ENCODE data around the gene PCDHB9.

- TF ChIP-seq, protein P1, sequence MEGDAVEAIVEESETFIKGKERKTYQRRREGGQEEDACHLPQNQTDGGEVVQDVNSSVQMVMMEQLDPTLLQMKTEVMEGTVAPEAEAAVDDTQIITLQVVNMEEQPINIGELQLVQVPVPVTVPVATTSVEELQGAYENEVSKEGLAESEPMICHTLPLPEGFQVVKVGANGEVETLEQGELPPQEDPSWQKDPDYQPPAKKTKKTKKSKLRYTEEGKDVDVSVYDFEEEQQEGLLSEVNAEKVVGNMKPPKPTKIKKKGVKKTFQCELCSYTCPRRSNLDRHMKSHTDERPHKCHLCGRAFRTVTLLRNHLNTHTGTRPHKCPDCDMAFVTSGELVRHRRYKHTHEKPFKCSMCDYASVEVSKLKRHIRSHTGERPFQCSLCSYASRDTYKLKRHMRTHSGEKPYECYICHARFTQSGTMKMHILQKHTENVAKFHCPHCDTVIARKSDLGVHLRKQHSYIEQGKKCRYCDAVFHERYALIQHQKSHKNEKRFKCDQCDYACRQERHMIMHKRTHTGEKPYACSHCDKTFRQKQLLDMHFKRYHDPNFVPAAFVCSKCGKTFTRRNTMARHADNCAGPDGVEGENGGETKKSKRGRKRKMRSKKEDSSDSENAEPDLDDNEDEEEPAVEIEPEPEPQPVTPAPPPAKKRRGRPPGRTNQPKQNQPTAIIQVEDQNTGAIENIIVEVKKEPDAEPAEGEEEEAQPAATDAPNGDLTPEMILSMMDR (conservative IDR thresholded peaks at IDR 0.05; ENCODE audit: low read depth in 2 of 2): peak; percentile 52 to 57
- no peak for TF ChIP-seq POLR2AphosphoS5 (IDR thresholded peaks at IDR 0.05; ENCODE audit: low read depth)
- no peak for TF ChIP-seq CREB1 (CRISPR knock-in tag; IDR thresholded peaks at IDR 0.05; ENCODE audit: low read depth)
- no peak for TF ChIP-seq JUNB (IDR thresholded peaks at IDR 0.05; ENCODE audit: unreplicated experiment)
- no peak for TF ChIP-seq EZH2 (IDR thresholded peaks at IDR 0.05; ENCODE audit: low read depth, unreplicated experiment)
- no peak for TF ChIP-seq EZH2phosphoT487 (IDR thresholded peaks at IDR 0.05; ENCODE audit: unreplicated experiment)
- TF ChIP-seq, protein P2, sequence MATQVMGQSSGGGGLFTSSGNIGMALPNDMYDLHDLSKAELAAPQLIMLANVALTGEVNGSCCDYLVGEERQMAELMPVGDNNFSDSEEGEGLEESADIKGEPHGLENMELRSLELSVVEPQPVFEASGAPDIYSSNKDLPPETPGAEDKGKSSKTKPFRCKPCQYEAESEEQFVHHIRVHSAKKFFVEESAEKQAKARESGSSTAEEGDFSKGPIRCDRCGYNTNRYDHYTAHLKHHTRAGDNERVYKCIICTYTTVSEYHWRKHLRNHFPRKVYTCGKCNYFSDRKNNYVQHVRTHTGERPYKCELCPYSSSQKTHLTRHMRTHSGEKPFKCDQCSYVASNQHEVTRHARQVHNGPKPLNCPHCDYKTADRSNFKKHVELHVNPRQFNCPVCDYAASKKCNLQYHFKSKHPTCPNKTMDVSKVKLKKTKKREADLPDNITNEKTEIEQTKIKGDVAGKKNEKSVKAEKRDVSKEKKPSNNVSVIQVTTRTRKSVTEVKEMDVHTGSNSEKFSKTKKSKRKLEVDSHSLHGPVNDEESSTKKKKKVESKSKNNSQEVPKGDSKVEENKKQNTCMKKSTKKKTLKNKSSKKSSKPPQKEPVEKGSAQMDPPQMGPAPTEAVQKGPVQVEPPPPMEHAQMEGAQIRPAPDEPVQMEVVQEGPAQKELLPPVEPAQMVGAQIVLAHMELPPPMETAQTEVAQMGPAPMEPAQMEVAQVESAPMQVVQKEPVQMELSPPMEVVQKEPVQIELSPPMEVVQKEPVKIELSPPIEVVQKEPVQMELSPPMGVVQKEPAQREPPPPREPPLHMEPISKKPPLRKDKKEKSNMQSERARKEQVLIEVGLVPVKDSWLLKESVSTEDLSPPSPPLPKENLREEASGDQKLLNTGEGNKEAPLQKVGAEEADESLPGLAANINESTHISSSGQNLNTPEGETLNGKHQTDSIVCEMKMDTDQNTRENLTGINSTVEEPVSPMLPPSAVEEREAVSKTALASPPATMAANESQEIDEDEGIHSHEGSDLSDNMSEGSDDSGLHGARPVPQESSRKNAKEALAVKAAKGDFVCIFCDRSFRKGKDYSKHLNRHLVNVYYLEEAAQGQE (IDR thresholded peaks at IDR 0.05; ENCODE audit: unreplicated experiment): no peak
- no peak for TF ChIP-seq ZNF114 (CRISPR knock-in tag; IDR thresholded peaks at IDR 0.05)
- TF ChIP-seq ZNF331 (CRISPR knock-in tag; IDR thresholded peaks at IDR 0.05; ENCODE audit: low read depth): no peak
- TF ChIP-seq ZNF462 (CRISPR knock-in tag; IDR thresholded peaks at IDR 0.05): no peak
- TF ChIP-seq STAT1 (IDR thresholded peaks at IDR 0.05; ENCODE audit: unreplicated experiment): no peak
- TF ChIP-seq, protein P3, sequence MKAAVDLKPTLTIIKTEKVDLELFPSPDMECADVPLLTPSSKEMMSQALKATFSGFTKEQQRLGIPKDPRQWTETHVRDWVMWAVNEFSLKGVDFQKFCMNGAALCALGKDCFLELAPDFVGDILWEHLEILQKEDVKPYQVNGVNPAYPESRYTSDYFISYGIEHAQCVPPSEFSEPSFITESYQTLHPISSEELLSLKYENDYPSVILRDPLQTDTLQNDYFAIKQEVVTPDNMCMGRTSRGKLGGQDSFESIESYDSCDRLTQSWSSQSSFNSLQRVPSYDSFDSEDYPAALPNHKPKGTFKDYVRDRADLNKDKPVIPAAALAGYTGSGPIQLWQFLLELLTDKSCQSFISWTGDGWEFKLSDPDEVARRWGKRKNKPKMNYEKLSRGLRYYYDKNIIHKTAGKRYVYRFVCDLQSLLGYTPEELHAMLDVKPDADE (IDR thresholded peaks at IDR 0.05): no peak
- no peak for TF ChIP-seq NANOG (IDR thresholded peaks at IDR 0.05; ENCODE audit: borderline replicate concordance)
These were observed 37.1 kb upstream of the PCDHB9 start, which contains the start of gene PCDHB6 for GRCh38 chr5:141149812-141150211.

Data from GM23338 (cell line).